ENCODE data around the gene CSTB. TPM values are rescaled to one million over a fixed set of nuclear protein-coding genes. Genes with fewer than 3 reads are reported as not detected.

Gene CSTB
- total and polyA plus RNA-seq, 2 of the 8 experiments (the other 6 are each of a cell fraction or from before 2014, with no cell fraction given), result 53.8 to 64.1 TPM

DNA sequence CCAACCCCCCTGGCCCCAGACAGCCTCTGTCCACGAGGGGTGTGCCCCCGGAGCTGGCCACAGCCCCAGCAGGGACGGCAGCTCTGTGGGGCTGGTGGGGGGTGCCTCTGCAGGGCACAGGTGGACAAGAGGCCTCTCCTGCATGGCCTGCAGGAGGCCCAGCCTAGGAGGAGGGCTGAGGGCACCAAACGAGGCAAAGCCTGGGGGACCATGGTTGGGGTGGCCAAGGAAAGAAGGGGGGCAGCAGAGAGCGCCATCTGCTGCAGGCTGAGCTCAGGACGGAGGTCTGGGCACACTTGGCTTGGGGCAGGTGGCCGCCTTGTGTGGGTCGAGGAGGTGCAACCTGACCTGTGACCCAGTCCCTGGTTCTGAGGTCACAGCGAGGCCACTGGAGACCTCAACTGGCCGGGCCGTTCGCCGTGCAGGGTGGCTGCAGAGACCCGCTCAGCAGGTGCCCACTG lies 40.5 kb upstream of the CSTB start:
- no peaks in the 10 kb centered on the region for H3K79me2 ChIP-seq (ENCODE audit: control insufficient read depth in 1 of 2, insufficient read depth in 2 of 2, low read length in 2 of 2)
- no peak overlapping the region for H4K5ac ChIP-seq (ENCODE audit: insufficient read length, low read depth, low read length)
- H3K4ac ChIP-seq (replicated peaks; ENCODE audit: insufficient read length, low read depth, low read length), result no peak overlapping the region
- ChIA-PET CTCF (ENCODE audit: partially characterized antibody) (interaction anchor here (0.6 to 4.1 kb wide), 16 partner anchors 10 to 168 kb away, joined by 3 to 42 read pairs (median 4); partner anchors contain the start of gene RRP1), POLR2A (ENCODE audit: partially characterized antibody) (interaction anchor here (0.7 to 0.9 kb wide), 3 partner anchors 10 to 158 kb away, joined by 3 to 4 read pairs (median 3); no protein-coding TSS in a partner anchor)
- peaks cover 2% of the 10 kb centered on the region; the same call in 1 of the 2 replicates for H3K23me2 ChIP-seq (ENCODE audit: low read depth, low read length)
- no peak overlapping the region for H2BK120ac ChIP-seq (replicated peaks; ENCODE audit: low read depth, low read length)
- no peaks in the 10 kb centered on the region for H3K79me1 ChIP-seq (ENCODE audit: low read depth, low read length)
- H3K56ac ChIP-seq (replicated peaks; ENCODE audit: insufficient read length, low read depth, low read length), result no peak overlapping the region
- no peak overlapping the region for H4K91ac ChIP-seq (replicated peaks; ENCODE audit: insufficient read length, low read length)
- H3K4me3 ChIP-seq (ENCODE audit: extremely low read depth in 1 of 4, insufficient read depth in 2 of 4, low read depth in 3 of 4, low read length in 4 of 4), result no peak overlapping the region
- H2BK5ac ChIP-seq (ENCODE audit: low read depth, low read length), result no peak overlapping the region
- FAIRE-seq (no peak), DNase-seq (ENCODE audit: low read depth in 1 of 2, low spot score in 2 of 2) (no peak)
- H3K4me2 ChIP-seq (ENCODE audit: insufficient read depth in 1 of 2, low read depth in 2 of 2, low read length in 2 of 2), result no peak overlapping the region
- peaks cover 0 to 9% (median 8%) of the 10 kb centered on the region in 4 experiments; a peak in 6 of 7 replicates for H3K4me1 ChIP-seq (replicated peaks in 1 of 4; ENCODE audit: control insufficient read depth in 3 of 4, insufficient read depth in 4 of 4, low read length in 3 of 4)
- no peak overlapping the region for H3K9ac ChIP-seq (replicated peaks in 1 of 4; ENCODE audit: extremely low read depth in 1 of 4, low read depth in 3 of 4, low read length in 3 of 4)
- no peak overlapping the region for H4K8ac ChIP-seq (ENCODE audit: extremely low read depth, insufficient read depth, low read length)
- no peak overlapping the region for H3K18ac ChIP-seq (ENCODE audit: extremely low read depth, low read length)
- H3K23ac ChIP-seq (ENCODE audit: insufficient read length), result no peak overlapping the region
- no peak overlapping the region for H3K27ac ChIP-seq (ENCODE audit: low read depth, low read length)
- H2AFZ ChIP-seq (ENCODE audit: low read length), result no peak overlapping the region
- H3K27me3 ChIP-seq (replicated peaks in 1 of 4; ENCODE audit: control insufficient read depth in 3 of 4, extremely low read depth in 1 of 4, insufficient read depth in 3 of 4, low read length in 3 of 4), result no peaks in the 10 kb centered on the region
- H4K20me1 ChIP-seq (replicated peaks in 1 of 2; ENCODE audit: control insufficient read depth in 1 of 2, insufficient read depth in 2 of 2, low read length in 2 of 2), result peaks cover 1 to 2% of the 10 kb centered on the region in 2 experiments
- H3K14ac ChIP-seq (ENCODE audit: insufficient read length), result no peak overlapping the region
- peaks cover 0 to 8% of the 10 kb centered on the region in 2 experiments; a peak in 1 of 4 replicates for H3K9me3 ChIP-seq (ENCODE audit: insufficient read depth in 2 of 2, low read depth in 1 of 2, low read length in 1 of 2)
- no peak overlapping the region for H2BK12ac ChIP-seq (ENCODE audit: low read depth, low read length)
- no peak overlapping the region for H2BK20ac ChIP-seq (ENCODE audit: low read length)
- no peaks in the 10 kb centered on the region for H3K36me3 ChIP-seq (ENCODE audit: control insufficient read depth in 2 of 4, insufficient read depth in 4 of 4, low read length in 3 of 4)
- 92% methylated on average over 14 of the region's 14 CpGs; no CpG with 5 or more reads in 1 of the 2 experiments for WGBS, 2 experiments (ENCODE audit: extremely low coverage in 1 of 2, insufficient coverage in 1 of 2, insufficient read length in 1 of 2, insufficient replicate concordance in 2 of 2, low coverage in 1 of 2, low lambda C conversion rate in 2 of 2, missing lambda C conversion rate in 1 of 2)
- H2BK15ac ChIP-seq (ENCODE audit: low read length), result no peak overlapping the region
- no peak overlapping the region for H2AK5ac ChIP-seq (ENCODE audit: low read depth, low read length)
- TF ChIP-seq TAF7 (optimal IDR thresholded peaks at IDR 0.05; ENCODE audit: borderline replicate concordance, low read depth, low read length) (no peak), TCF12 (IDR thresholded peaks at IDR 0.05; ENCODE audit: low read depth, low read length) (no peak), E2F6 (IDR thresholded peaks at IDR 0.05) (peak; percentile 54; the same call in 1 of the 2 replicates), POLR2A (IDR thresholded peaks at IDR 0.05; ENCODE audit: control extremely low read depth in 1 of 2, low read depth in 2 of 2, low read length in 2 of 2) (no peak), TEAD4 (IDR thresholded peaks at IDR 0.05; ENCODE audit: low read depth, low read length) (no peak), HDAC6 (IDR thresholded peaks at IDR 0.05; ENCODE audit: low read depth, low read length) (no peak), MAX (IDR thresholded peaks at IDR 0.05) (peak; percentile 69; the same call in 1 of the 2 replicates), RXRA (IDR thresholded peaks at IDR 0.05; ENCODE audit: insufficient read depth, low read depth, low read length) (no peak), GABPA (IDR thresholded peaks at IDR 0.05; ENCODE audit: borderline replicate concordance, insufficient read depth, low read length) (no peak; the same call in 1 of the 2 replicates), JUND (IDR thresholded peaks at IDR 0.05; ENCODE audit: low read length) (no peak), CBX8 (IDR thresholded peaks at IDR 0.05; ENCODE audit: borderline replicate concordance, low read depth, low read length) (no peak), USF2 (IDR thresholded peaks at IDR 0.05; ENCODE audit: low read length) (no peak)
